Endometrium (tissue), 2 donors: ENCODE measurements around the gene PGAM1.
"Not testable (repeated sequence)": the region's sequence is repeated elsewhere in the genome, so short reads cannot be mapped to it uniquely, and the experiment has no call there.

Experiments used
- FAIRE-seq: peaks from 2 replicates; lab custom pipeline; 2012; peaks lifted over from hg19 to GRCh38; lab: Jason Lieb, UNC
- donor health status: control.
- donor health status: control.

Gene PGAM1

GRCh38 chr10:97459933-97460332 lies 33.9 kb downstream of the PGAM1 start:
- FAIRE-seq: no peak

- no peak for FAIRE-seq
Measured at GRCh38 chr10:97462309-97462708, 36.3 kb downstream of the PGAM1 start.

- no peak for FAIRE-seq
Measured at GRCh38 chr10:97463363-97464132, 37.6 kb downstream of the PGAM1 start.

GRCh38 chr10:97464226-97464625 lies 38.2 kb downstream of the PGAM1 start:
- FAIRE-seq: no peak

GRCh38 chr10:97465982-97466381 lies 40.0 kb downstream of the PGAM1 start:
- FAIRE-seq: no peak

GRCh38 chr10:97466755-97467154 lies 40.8 kb downstream of the PGAM1 start:
- FAIRE-seq: no peak

GRCh38 chr10:97468162-97468561 lies 42.2 kb downstream of the PGAM1 start:
- no peak for FAIRE-seq

GRCh38 chr10:97468781-97469180 lies 42.8 kb downstream of the PGAM1 start:
- not testable (repeated sequence) for FAIRE-seq

GRCh38 chr10:97474918-97475317 lies 48.9 kb downstream of the PGAM1 start:
- no peak for FAIRE-seq

GRCh38 chr10:97475936-97476594 lies 50.1 kb downstream of the PGAM1 start:
- no peak for FAIRE-seq

GRCh38 chr10:97479410-97479809 lies 53.4 kb downstream of the PGAM1 start:
- not testable (repeated sequence) for FAIRE-seq

- no peak for FAIRE-seq
Measured at GRCh38 chr10:97479939-97480338, 53.9 kb downstream of the PGAM1 start.

GRCh38 chr10:97481071-97481470 lies 55.1 kb downstream of the PGAM1 start:
- no peak for FAIRE-seq

- FAIRE-seq: no peak
Measured at GRCh38 chr10:97482381-97482780, 56.4 kb downstream of the PGAM1 start.
